Loucy (cell line): ENCODE measurements around the gene LPP.

ENCODE experiments used
- EZH2phosphoT487 ChIP-seq: fragments of 200-600 bp; IDR thresholded peaks from 2 replicates; pipeline ENCODE4 v1.6.1; 2018; ENCODE audit warnings: antibody characterized with exemption, mild to moderate bottlenecking, moderate library complexity, borderline replicate concordance
- TF ChIP-seq, protein P1 (sequence below): fragments of 200-600 bp; sonication (generic); conservative IDR thresholded peaks from 2 replicates; pipeline ENCODE4 v1.5.1; 2014; ENCODE audit warnings: mild to moderate bottlenecking, antibody characterized with exemption, low read length

DNA sequence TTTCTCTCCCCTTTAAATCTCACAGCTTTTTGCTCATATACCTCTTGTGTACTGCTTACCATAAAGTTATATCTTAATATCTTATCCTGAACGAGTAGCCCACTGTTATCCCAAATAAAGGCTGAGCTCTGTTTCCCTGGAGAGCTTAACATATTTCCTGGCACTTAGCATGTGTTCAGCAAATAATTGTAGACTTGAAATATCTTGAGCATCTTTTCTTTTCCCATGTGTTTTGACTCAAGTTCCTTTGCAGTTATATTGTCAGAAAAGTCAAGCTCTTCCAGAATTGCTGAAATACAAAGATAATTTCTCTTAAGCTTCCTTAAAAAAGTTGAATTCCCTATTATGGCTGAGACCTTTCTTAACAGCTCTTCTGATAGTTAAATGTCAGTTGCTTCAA lies 150.5 kb downstream of the LPP start:
- TF ChIP-seq, protein P1, sequence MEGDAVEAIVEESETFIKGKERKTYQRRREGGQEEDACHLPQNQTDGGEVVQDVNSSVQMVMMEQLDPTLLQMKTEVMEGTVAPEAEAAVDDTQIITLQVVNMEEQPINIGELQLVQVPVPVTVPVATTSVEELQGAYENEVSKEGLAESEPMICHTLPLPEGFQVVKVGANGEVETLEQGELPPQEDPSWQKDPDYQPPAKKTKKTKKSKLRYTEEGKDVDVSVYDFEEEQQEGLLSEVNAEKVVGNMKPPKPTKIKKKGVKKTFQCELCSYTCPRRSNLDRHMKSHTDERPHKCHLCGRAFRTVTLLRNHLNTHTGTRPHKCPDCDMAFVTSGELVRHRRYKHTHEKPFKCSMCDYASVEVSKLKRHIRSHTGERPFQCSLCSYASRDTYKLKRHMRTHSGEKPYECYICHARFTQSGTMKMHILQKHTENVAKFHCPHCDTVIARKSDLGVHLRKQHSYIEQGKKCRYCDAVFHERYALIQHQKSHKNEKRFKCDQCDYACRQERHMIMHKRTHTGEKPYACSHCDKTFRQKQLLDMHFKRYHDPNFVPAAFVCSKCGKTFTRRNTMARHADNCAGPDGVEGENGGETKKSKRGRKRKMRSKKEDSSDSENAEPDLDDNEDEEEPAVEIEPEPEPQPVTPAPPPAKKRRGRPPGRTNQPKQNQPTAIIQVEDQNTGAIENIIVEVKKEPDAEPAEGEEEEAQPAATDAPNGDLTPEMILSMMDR, result no peak
- no peak for TF ChIP-seq EZH2phosphoT487
